GM18520 (cell line): Measurements from ENCODE around the gene NDUFA6.
A peak's percentile ranks its signal among the peaks of the same experiment; 100 is the strongest.
"Not testable (repeated sequence)": the region's sequence is repeated elsewhere in the genome, so short reads cannot be mapped to it uniquely, and the experiment has no call there.

Experiments used
- ATAC-seq: cut with Tn5 transposase; IDR thresholded peaks from one replicate; pipeline ENCODE4 v1.9.1; 2021; ENCODE audit not compliant: unreplicated experiment

NDUFA6 gene

GRCh38 chr22:42090596-42091454, at the start of gene NDUFA6:
Gene NDUFA6 (minus strand): TSS chr22:42090772. CDS start chr22:42090744, 28 bp downstream.
- ATAC-seq = peak; percentile 98

- ATAC-seq = not testable (repeated sequence)
Measured at GRCh38 chr22:42140153-42140552, 49.6 kb upstream of the NDUFA6 start.

- not testable (repeated sequence) for ATAC-seq
Measured at GRCh38 chr22:42139508-42139907, 48.9 kb upstream of the NDUFA6 start.

GRCh38 chr22:42138972-42139371, 48.4 kb upstream of the NDUFA6 start:
- ATAC-seq = no peak

GRCh38 chr22:42138122-42138770, 47.7 kb upstream of the NDUFA6 start:
- ATAC-seq = no peak

GRCh38 chr22:42135688-42136087, 45.1 kb upstream of the NDUFA6 start:
- ATAC-seq = not testable (repeated sequence)

- ATAC-seq = no peak
Measured at GRCh38 chr22:42134100-42135020, 43.8 kb upstream of the NDUFA6 start.

- no peak for ATAC-seq
Measured at GRCh38 chr22:42132457-42132856, 41.9 kb upstream of the NDUFA6 start.

GRCh38 chr22:42131562-42131961, 41.0 kb upstream of the NDUFA6 start:
- ATAC-seq = no peak

- not testable (repeated sequence) for ATAC-seq
Measured at GRCh38 chr22:42130639-42131431, 40.3 kb upstream of the NDUFA6 start, which contains the start of gene CYP2D6. Gene CYP2D6 (minus strand): TSS chr22:42130810. CDS start chr22:42130791, 19 bp downstream.

GRCh38 chr22:42130182-42130581, 39.6 kb upstream of the NDUFA6 start:
- not testable (repeated sequence) for ATAC-seq

GRCh38 chr22:42128776-42129694, 38.5 kb upstream of the NDUFA6 start:
- not testable (repeated sequence) for ATAC-seq

- not testable (repeated sequence) for ATAC-seq
Measured at GRCh38 chr22:42128007-42128406, 37.4 kb upstream of the NDUFA6 start.

- no peak for ATAC-seq
Measured at GRCh38 chr22:42127606-42128005, 37.0 kb upstream of the NDUFA6 start.

GRCh38 chr22:42123529-42123928, 33.0 kb upstream of the NDUFA6 start:
- not testable (repeated sequence) for ATAC-seq

- ATAC-seq = not testable (repeated sequence)
Measured at GRCh38 chr22:42120231-42121021, 29.9 kb upstream of the NDUFA6 start.

- no peak for ATAC-seq
Measured at GRCh38 chr22:42116848-42117424, 26.4 kb upstream of the NDUFA6 start.

GRCh38 chr22:42115420-42115830, 24.9 kb upstream of the NDUFA6 start:
- not testable (repeated sequence) for ATAC-seq
